EH (cell line): ENCODE data around the gene UBR4.
A peak's percentile ranks its signal among the peaks of the same experiment; 100 is the strongest.
"Not testable (repeated sequence)": the region's sequence is repeated elsewhere in the genome, so short reads cannot be mapped to it uniquely, and the experiment has no call there.

Source experiments
- DNase-seq: peaks from one replicate; pipeline ENCODE4 v3.0.0-alpha.2; 2015; ENCODE audit warnings: low read depth

Gene UBR4

DNA sequence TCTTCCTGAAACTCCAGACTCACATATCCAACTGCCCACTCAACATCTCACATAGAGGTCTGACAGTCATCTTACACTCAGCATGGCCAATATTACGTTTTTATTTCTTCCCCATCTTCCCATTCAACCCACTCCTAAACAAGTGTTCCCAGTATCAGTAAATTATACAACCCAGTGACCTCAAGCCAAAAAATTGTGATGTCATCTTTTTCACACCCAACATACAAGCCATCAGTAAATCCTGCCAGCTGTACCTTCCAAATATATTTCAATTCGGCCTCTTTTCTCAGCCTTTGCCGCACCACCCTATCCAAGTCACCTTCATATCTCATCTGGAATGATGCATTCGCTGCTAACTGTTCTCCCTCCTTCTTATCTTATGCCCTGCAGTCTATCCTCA is 19.6 kb downstream of the UBR4 start:
- no peak for DNase-seq

DNA sequence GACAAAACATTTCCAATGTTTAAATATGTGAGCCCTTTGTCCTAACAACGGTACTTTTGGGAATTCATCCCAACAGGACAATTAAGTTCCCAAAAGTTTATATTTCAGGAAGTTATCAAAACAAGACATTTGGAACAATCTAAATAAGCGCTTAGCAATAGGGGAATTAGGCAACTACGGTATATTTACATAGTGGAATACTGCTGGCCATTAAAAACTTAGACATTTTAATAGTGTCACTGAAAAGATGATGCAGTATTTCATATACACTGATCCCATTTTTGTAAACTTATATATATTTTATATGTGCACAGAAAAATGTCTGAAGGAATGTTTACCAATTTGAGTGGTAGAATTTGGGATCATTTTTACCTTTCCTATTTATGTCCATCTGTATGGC is 20.8 kb downstream of the UBR4 start:
- no peak for DNase-seq

DNA sequence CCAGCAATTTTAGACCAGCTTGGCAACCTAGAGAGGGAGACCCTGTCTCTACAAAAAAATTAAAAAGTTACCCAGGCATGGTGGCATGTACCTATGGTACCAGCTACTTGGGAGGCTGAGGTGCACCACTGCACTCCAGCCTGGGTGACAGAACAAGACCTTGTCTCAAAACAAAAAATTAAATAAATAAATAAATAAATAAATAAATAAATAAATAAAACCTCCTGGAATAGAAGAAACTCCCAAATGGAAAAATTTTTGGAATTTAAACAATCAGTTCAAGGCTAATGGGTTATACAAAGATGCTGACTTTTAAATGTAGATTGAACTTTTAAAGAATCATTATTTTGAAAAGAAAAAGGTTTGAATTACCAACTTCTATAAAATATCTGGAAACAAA is 22.2 kb downstream of the UBR4 start:
- no peak for DNase-seq

DNA sequence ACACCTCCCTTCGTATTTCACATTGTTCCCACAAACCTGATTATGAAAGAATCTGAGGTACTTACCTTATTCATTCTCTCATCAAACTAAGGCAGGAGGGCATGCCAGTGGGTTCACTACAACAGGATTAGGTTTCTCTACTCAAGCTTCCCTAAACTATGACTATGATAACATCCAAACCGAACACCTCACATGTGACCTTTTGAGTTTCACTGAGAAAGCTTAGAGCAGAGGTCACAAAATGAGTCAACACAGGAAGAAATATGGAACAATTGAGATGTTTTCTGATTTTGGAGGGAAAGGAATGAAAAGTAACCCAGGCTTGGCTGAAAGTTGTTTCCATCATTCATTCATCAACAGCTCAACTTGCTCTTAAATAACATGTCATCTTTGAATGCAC is 24.1 kb downstream of the UBR4 start:
- no peak for DNase-seq

DNA sequence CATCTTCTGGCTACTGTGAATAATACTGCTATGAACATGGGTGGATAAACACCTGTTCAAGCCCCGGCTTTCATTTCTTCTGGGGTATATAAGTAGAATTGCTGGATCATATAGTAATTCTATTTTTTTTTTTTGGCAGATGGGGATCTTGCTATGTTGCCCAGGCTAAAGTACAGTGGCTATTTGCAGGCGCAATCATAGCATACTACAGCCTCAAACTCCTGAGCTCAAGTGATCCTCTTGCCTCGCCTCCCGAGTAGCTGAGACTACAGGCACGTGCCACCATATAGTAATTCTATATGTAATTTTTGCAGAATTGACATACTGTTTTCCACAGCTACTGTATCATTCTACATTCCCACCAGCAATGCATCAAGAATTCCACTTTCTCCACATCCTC is 27.8 kb downstream of the UBR4 start:
- no peak for DNase-seq

DNA sequence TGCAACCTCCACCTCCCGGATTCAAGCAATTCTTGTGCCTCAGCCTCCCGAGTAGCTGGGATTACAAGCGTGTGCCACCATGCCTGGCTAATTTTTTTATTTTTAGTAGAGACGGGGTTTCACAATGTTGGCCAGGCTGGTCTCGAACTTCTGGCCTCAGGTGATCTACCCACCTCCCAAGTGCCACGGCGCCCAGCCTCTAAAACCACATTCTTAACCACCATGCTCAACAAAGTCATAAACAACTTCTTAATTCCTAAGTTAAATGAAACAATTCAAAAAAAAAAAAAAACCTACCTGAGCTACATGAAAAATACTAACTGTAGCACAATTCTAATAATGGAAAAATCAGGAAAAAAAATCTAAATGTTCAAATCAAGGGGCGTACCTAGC is 29.8 kb downstream of the UBR4 start:
- not testable (repeated sequence) for DNase-seq

DNA sequence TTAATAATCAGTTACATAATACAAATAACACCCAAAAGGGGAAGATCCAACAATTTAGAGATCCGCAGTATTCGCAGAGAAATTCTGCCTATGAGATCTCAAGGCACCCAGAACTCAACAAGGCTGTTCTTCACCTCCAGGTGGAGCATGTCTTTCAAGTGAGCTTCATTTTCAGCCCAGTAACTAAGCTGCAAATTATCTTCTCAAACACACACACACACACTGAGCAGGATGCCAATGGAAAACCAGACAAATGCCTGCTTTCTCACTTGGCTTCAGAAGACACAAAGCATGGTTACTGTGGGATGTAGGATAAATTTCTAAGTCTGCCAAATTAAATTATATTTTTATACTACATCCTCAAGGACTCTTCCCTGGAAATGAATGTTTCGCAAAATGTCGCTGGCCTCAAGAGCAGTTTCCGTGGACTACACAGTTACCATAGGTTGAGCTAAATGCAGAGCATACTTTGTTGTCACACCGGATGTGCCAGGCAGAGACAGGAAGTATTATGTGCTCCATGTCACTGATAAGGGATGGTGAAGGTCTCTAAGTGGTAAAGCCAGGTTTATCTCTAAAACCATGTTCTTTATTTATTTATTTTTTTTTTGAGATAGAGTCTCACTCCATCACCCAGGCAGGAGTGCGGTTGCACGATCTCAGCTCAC is 30.3 kb downstream of the UBR4 start:
- peak; percentile 24 for DNase-seq

DNA sequence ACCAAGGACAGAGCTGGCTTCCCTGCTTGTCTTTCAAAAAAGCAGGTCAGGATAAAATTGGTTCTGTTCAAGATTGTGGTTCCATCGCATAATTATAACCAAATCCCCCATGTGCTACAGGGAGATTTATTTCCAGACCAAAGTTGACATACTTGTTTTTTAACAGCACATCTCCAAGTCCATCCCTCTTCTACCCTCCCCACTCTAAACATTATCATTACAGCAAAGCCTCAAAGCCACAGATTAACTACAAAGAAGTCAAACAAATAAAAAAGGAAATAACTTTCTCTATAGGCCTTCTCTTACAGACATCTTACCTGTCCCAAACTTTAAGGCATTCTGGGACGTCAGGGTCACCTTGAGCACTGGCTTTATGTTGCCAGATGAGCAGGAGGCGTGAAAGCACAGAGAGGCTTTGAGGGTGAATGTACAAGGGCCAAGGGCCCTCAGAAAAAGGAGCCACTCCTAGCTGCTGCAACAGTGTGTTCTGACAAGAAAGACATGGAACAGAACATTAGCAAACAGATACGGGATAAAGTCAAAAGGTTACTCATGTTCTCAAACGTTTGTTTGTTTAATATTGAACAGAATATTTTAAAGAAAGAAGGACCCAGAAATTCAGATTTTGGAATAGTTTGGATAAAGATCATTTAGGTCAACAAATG is 31.2 kb downstream of the UBR4 start:
- DNase-seq, result no peak

DNA sequence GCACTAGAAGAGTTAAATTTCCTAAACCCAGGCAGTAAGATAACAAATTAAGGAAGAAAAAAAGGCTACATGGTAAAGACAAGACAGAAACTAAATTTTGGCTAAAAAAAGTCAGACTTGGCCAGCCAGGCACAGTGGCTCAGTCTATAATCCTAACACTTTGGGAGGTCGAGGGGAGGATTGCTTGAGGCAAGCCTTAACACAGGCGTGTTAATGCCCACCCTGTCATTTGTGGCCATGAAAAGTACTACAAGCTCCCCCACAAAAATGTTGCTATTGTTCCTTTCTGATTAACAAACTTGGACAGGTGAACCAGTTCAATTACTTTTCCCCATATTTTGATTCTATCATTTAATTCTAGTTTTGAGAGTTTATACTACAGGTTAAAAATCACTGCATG is 32.3 kb downstream of the UBR4 start:
- no peak for DNase-seq

DNA sequence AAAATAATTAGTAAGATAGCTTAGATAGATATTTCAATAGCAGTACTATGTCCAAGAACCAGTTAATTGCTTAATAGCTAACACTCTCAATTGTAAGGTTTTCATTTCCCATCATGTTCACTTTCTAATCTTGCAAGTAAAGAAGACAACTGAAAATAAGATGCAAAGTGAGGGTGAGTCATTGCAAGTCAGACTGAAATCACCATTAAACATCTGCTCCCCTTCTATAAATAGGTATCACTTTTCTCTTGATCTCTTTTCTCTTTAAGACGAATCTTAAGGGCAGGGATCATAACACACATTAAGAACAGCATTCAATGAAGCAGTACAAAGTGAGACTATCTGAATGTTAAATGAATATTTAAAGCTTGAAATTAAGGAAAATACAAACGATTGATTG is 40.4 kb downstream of the UBR4 start:
- DNase-seq, result peak; percentile 55

DNA sequence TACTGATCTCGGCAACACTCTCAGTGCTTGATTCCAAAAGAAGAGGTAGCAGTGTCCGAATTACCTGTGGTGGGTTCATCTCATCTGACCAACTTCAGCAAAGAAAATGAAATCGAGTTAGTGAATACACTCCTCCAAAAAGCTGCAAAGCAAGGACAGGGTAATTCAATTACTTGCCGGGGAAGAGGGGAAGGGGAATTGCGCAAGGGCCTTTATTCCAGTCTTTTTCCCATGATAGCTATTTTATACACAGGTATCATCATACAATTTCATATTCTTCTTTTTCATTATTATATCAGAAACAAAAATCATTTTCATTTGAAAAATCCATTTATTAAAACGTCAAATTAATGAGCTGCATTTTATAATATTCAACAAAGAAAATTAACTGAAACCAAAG is 42.9 kb downstream of the UBR4 start:
- DNase-seq, result no peak

DNA sequence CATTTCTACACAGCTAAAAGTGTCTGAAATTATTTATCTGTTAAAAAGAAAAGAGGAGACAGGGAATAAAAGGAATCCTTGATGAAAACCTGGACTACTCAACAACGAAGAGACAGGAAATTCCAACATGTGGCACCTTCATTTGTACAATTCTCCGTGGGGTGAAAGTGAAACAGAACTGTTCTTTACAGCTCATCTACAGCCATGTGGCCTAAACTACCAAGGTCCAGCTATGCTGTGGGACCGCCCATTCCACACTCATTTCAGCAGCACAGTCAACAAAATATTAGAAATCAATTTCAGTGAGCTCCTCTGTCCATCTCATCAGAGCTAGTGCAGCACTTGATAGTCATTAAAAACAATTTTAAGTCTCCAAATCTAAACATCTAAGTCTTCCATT is 44.0 kb downstream of the UBR4 start:
- DNase-seq, result peak; percentile 13

DNA sequence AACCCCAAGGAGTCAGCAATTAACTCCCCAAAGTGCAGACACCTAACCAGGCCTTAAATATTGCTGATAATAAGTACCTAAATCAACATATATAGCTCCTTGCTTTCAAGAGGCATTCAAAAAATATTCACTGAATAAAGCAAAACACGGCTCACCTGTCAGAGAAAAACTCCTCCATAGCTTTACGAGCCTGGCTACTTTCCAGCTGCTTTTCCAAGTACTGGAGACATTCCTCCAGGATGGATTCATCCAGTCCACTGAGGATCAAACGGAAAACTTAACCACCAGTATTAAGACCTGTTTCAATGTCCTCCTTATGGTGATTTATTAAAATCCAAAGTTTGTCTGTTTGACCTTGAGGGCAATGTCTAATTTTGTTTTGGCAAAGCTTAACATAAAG is 44.6 kb downstream of the UBR4 start:
- DNase-seq, result peak; percentile 42

DNA sequence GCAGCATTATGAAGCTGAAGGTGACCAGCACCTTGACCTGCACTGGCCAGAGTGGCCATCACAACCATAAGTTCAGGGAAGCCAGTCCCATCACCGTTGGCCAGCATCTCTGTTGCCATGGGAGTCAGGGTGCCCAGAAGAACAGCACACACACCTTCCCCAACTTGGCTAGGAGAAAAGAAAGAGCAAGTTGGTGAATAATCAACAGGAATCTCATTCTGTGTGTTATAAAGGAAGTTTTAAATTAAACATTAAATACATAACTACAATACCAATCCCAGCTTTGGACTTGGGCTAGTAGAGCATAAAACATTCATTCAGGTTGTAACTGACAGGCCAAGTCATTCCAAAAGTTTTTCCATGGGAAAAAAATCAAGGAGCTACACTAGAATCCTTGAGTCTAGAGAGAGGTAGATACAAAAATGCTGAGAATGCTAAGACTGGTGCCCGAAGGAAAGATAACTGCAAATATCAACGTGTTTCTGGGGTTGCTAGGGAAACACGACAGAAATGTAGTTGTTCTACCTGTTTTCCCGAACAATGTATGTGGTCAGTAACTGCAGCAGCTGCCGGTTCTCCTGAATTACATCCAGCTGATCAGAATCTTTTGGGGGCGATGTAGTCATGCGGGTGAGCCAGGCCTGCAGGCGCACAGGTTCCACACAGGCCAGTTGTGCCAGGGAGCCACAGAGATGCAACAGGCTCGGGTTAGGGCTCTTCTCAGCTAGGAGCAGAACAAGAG is 45.6 kb downstream of the UBR4 start:
- no peak for DNase-seq

DNA sequence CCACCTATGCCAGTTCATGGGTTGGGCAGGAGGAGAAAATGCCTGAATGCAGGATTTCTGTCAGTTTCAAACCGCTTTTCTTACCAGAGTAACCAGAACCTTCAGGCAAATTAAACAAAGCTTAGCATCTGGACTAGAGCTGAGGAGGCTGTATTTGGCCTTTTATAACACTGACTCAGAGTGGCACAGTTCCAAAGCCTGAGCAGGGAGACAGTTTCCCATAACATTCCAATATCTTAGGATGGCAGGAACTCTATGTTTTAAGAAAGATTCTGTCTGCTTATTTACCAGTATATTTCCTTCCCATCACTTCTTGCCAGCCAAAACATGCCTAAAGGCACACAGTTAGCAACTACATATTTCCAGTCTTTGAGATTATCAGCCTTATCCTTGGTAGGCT is 46.8 kb downstream of the UBR4 start:
- peak; percentile 97 for DNase-seq

DNA sequence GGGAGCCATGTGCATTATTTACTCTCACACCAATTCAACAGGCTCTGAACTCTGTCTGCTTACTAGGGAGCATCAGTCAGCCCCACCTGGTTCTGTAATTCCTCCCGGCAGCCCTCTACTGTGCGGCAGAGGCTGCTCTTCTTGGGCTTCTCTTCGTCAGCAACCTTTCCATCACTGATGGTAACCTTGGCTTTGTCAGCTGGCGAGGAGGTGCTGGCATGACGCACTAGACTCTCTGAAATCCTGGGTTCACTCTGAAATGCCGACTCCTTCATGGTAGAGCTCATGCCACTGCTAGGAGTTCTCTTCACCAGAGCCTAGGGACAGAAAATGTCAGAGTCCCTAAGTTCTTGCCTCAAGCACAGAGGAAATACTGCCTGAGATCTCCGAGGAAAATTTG is 49.2 kb downstream of the UBR4 start:
- no peak for DNase-seq

DNA sequence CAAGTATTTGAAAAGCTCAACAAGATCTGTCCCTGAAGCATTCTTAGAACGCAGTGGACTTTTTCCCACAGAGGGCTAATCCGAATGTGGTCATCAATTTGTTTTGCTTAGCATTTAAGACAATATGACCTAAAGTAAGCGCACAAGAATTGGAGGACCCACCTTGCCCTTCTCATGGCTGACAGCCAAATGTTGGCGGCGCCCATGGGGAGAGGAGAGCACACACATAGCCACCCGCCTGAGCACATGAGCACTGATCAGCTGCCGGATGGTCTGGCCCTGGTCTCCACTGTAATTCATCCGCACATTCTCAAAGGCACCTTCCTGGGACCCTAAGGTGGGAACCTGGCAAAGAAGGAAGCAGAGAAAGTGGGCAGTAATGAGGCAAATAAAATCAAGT is 52.4 kb downstream of the UBR4 start:
- no peak for DNase-seq

DNA sequence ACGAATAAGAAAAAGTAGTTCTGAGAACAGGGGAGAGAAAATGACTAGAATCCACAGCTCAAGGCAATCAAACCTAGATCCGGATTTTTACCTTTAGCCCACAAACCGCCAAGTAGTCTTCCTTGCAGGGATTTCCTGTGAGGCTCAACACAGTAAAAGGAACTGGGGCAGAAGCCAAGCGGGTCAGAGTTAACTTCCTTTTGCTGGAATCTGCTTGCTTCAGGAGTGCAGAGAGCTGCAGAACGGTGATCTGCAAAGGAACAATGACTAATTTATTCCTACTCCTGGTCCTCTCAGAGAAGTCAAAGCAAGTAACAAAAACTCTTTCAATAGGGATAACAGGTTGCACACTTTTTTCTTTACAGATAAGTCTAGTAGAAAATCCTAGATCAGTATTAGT is 53.4 kb downstream of the UBR4 start:
- DNase-seq, result peak; percentile 44

DNA sequence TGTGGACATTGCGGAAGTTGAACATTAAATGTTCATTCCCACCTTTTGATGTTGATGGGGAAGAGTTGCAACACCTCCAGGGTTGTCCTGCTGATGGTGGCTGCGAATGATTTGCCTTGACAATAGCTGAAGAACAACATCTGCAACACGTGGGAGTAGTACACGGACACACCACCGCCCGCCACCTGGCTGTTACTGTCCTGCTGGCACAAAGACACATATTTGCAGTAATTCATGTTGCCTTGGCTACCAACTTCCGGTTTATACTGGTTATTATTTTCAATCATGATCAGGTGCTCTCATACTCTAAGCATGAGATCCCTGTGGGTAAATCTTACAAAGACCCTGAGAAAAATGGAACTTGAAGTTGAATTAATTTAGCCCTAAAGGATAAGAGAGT is 55.2 kb downstream of the UBR4 start:
- DNase-seq, result no peak

DNA sequence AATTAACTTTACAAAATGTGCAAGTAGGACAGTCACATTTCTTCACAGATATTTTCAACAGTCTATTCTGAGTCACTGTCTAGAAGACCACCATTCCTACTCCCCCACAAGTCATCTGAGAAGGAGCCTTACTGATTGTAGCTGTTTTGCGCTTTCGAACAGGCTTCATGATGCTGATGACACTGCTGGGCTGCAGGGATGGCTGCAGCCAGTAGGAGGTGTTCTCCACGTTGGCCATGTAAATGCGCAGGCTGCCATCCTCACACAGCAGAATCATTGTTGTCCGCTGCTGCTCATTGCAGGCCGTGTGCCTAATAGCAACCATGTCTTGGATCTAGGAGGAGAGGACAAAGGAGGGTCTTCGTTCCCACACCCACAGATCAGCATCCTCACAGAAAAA is 56.9 kb downstream of the UBR4 start:
- DNase-seq, result no peak

DNA sequence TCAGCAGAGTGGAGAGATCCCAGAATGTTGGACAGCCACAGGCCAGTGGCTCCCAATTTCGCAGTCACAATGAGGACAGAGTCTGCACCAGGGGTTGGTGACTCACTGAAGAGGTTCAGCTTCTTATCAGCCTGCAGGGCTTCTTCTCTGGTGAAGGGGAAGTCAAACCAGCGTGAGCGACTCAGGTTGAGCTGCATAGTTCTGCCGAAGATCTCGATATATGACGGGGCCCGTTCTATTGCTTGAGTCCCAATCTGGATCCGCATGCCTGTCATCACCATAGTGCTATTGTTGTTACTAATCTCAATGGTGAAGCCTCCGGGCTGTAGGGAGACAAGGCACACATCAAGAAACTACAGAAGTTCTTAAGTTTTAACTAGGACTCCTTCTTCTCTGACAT is 58.5 kb downstream of the UBR4 start:
- DNase-seq, result no peak

DNA sequence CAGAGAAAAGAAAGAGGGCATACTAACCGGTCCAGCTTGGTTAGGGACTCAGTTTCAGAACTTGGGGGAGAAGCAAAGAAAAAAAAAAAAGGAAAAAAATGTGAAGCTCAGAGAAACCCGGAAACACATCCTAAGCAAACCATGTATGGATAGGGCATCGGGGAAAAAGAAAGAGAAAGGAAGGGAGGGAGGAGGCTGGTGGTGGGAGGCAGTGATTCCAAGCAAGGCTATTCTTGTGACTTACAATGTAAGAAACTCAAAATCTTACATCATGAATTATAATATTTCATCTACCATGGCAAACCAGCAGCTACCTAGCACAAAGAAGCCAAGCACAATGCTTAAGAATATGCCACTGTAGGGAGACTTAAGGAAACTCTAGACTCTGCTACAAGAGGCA is 60.3 kb downstream of the UBR4 start:
- no peak for DNase-seq

DNA sequence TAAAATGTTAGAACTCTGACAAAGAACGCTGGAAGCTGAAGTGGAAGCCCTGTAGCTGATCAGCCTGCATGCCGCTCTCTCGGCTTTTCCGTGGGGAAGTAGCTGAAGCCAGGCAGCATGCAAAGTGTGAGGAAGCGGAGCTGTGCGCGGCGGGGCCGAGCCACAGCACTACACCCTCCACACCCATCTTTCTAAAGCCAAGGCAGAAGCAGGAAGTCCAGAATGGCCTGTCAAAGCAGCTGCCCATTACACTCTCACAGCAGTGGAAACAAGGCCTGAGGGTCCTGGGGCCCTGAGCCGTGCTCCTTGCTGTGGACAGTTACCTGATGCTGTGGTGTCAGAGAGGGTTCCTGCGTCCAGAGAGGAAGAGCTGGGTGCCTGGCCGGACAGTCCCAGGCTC is 69.6 kb downstream of the UBR4 start:
- DNase-seq, result no peak

DNA sequence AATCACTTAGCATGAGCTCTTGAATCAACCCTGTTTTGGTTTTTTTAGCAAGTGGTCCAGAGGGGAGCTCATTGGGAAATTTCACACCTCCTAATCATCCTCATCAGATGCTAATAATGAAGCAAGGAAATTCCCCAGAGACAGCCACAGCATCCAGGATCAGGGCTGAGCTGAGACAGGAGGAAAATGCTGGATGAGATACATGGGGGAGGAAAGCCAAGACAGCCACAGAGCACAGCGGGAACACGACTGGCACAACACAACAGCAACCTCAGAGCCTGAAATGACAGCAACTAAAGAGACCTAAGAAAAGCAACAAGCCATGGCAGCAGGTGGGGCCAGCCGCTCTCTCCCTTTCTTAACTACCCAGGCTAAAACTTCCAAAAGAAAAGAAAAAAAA is 70.4 kb downstream of the UBR4 start:
- no peak for DNase-seq
